ENCODE results near the gene SLC22A31.

SLC22A31 gene

GRCh38 chr16:89210904-89211515 lies 10.7 kb upstream of the SLC22A31 start:
- no peak overlapping the region for H3K4me3 ChIP-seq (ENCODE audit: low read depth, low read length)

GRCh38 chr16:89210165-89210903 lies 10.0 kb upstream of the SLC22A31 start:
- no peak for TF ChIP-seq CTCF (IDR thresholded peaks at IDR 0.05; ENCODE audit: low read depth, low read length)
- H3K4me3 ChIP-seq (ENCODE audit: low read depth, low read length): no peak overlapping the region

More at GRCh38 chr16:89210904-89211515, 10.7 kb upstream of the SLC22A31 start:
- TF ChIP-seq CTCF (IDR thresholded peaks at IDR 0.05; ENCODE audit: low read depth, low read length): no peak

- no peak overlapping the region for H3K4me3 ChIP-seq (ENCODE audit: low read depth, low read length)
Observed at GRCh38 chr16:89209522-89210044, 9.2 kb upstream of the SLC22A31 start.

GRCh38 chr16:89207993-89208392 lies 7.7 kb upstream of the SLC22A31 start:
- H3K4me3 ChIP-seq (ENCODE audit: low read depth, low read length): no peak overlapping the region
- no peak for TF ChIP-seq CTCF (IDR thresholded peaks at IDR 0.05; ENCODE audit: low read depth, low read length)

More at GRCh38 chr16:89209522-89210044, 9.2 kb upstream of the SLC22A31 start:
- TF ChIP-seq CTCF (IDR thresholded peaks at IDR 0.05; ENCODE audit: low read depth, low read length): no peak

GRCh38 chr16:89202422-89203215 lies 2.3 kb upstream of the SLC22A31 start:
- no peak overlapping the region for H3K4me3 ChIP-seq (ENCODE audit: low read depth, low read length)
- TF ChIP-seq CTCF (IDR thresholded peaks at IDR 0.05; ENCODE audit: low read depth, low read length): no peak

GRCh38 chr16:89201439-89202377 lies 1.4 kb upstream of the SLC22A31 start:
- no peak overlapping the region for H3K4me3 ChIP-seq (ENCODE audit: low read depth, low read length)
- TF ChIP-seq CTCF (IDR thresholded peaks at IDR 0.05; ENCODE audit: low read depth, low read length): no peak

Measured in WI38 (cell line).